HG03442 (cell line): ENCODE results near the gene RGMA.

ENCODE experiments used
- ATAC-seq: cut with Tn5 transposase; IDR thresholded peaks from one replicate; pipeline ENCODE4 v1.9.1; 2021; ENCODE audit warnings: mild to moderate bottlenecking, moderate library complexity; ENCODE audit not compliant: unreplicated experiment

Gene RGMA, protein sequence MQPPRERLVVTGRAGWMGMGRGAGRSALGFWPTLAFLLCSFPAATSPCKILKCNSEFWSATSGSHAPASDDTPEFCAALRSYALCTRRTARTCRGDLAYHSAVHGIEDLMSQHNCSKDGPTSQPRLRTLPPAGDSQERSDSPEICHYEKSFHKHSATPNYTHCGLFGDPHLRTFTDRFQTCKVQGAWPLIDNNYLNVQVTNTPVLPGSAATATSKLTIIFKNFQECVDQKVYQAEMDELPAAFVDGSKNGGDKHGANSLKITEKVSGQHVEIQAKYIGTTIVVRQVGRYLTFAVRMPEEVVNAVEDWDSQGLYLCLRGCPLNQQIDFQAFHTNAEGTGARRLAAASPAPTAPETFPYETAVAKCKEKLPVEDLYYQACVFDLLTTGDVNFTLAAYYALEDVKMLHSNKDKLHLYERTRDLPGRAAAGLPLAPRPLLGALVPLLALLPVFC

GRCh38 chr15:93088981-93089726, at the start of gene RGMA:
RGMA (minus strand) TSS chr15:93089211; CDS start chr15:93088932, 279 bp downstream.
- ATAC-seq = no peak

DNA sequence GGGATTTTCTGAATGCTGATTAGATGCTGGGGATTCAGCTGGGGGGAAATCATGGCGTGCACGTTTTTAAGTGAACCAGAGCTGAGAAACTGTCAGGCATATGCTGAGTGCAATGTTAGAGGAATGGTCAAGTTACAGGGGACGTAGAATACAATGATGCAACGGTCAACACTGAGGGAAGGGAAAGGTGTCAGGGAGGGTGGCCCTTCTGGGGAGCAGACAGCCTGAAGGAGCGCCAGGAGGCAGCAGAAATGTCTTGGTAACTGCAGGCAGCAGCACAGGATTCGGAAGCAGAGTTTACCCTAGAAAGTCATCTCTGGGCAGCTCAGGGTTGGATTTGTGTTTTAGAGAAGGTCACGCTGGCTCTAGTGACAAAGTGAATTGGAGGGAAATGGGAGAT, 47.6 kb upstream of the RGMA start:
- ATAC-seq = no peak

DNA sequence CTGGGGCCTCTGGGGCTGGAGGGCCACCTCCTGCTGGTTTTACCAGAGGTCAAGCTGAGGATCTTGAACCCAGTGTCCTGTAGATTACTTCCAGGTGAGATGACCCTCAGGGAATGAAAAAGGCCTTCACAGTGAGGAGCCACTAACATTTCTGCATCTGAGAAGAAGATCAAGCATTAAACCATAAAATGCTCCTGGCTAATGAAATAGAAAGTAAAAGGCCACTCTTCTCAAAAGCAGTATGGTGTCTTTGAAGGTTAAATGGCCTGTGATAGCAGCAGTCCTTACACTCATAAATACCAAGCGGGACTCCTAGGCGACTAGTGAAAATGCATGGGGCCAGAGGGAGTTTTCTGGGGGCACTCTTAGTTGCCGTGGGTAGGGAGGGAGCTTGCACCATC, 47.0 kb upstream of the RGMA start:
- no peak for ATAC-seq

DNA sequence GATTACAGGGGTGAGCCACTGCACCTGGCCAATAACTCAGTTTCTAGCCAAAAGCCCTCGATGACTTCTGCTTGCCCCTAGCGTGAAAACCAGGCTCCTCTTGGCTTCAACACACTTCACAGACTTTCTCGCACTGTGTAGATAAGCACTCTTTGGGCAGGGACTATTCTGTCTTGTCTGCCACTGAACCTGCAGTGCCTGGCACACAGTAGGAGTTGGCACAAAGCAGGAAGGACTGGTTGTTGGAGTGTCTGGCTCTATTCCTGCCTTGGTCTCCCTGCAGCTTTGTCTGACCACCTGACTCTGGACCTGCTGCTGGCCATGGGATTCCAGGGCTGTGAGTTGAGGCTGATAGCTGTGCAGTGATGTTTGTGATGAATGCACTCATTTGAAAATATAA, 46.4 kb upstream of the RGMA start:
- no peak for ATAC-seq

- no peak for ATAC-seq
Observed at GRCh38 chr15:93131485-93132095, 42.6 kb upstream of the RGMA start.

GRCh38 chr15:93129702-93130488, 40.9 kb upstream of the RGMA start:
- ATAC-seq = no peak

GRCh38 chr15:93127286-93127685, 38.3 kb upstream of the RGMA start:
- no peak for ATAC-seq

- ATAC-seq = no peak
Observed at GRCh38 chr15:93126599-93126998, 37.6 kb upstream of the RGMA start.

GRCh38 chr15:93126148-93126547, 37.1 kb upstream of the RGMA start:
- ATAC-seq = no peak

DNA sequence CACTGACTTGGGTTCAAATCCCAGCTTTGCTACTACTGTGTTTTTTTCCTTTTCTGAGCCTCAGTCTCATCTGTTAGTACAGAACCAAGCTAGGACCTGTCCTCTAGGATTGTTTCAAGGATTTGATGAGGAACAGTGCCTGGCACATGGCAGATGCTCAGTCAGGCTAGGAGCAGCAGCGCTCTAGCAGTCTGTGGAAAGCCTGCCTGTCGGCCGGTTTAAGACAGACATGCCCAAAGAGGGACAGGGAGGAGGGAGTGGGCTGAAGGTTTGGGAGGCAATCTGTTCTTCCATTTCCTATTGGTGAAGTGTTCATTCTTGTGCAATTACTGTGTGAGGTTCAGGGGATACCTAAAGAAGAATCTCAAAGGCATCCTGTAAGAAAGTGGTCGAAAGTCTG, 35.1 kb upstream of the RGMA start:
- ATAC-seq = no peak

- ATAC-seq = no peak
Observed at GRCh38 chr15:93121973-93122910, 33.2 kb upstream of the RGMA start.

DNA sequence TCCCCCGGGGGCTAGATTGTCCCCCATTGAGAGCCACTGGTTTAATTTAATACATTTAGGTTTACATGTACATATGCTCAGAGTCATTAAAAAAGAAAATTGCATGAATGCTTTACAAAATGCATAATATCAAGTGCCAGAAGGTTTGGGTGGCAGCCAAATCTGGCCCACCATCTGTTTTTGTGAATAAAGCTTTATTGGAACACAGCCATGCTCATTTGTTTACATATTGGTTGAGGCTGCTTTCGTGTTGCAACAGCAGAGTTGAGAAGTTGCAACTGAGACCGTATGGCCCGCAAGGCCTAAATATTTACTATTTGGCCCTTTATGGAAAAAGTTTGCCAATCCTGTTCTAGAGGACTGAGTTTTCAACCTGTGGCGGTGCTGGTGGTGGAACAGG, 32.1 kb upstream of the RGMA start:
- no peak for ATAC-seq

GRCh38 chr15:93118904-93119303, 29.9 kb upstream of the RGMA start:
- ATAC-seq = no peak

DNA sequence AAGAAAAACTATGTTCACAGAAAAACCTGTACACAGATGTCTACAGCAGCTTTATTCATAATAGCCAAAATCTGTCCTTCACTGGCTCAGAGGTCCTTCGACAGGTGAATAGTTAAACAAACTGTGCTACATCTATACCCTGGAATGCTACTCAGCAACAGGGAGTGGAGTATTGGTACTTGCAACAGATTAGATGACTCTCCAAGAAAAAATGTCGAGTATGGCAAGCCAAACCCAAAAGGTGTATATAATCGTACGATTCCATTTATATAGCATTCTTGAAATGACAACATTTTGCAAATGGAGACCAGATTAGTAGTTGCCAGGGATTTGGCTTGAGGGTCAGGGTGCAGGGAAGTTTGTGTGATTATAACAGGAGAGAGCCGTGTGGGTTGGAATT, 22.4 kb upstream of the RGMA start:
- ATAC-seq = no peak

GRCh38 chr15:93110502-93111040, 21.6 kb upstream of the RGMA start:
- no peak for ATAC-seq

GRCh38 chr15:93109336-93110102, 20.5 kb upstream of the RGMA start:
- no peak for ATAC-seq

GRCh38 chr15:93107646-93108045, 18.6 kb upstream of the RGMA start:
- ATAC-seq = no peak

DNA sequence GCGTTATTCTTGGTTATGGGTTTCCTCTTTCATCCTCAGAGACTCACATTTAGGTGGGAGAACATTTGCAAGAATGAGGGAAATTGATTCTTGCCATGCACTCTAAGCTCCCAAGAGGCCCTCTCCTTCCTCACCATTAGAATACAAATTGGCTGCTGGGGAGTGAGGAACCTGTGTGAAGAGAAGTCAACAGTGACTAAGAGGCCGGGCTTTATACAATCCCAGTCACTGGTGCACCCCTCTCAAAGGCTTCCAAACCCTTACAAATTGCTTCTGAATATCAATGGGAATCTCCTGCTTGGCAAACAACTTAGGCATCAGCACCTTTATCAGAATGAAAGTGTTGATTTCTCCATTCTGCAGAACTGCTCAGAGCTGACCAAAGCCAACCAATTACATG, 16.5 kb upstream of the RGMA start:
- no peak for ATAC-seq

- ATAC-seq = no peak
Observed at GRCh38 chr15:93103823-93104222, 14.8 kb upstream of the RGMA start.
